HepG2 (cell line): Measurements from ENCODE around the gene FAM131A. TPM values are rescaled to one million over a fixed set of nuclear protein-coding genes. Genes with fewer than 3 reads are reported as not detected.
A peak's percentile ranks its signal among the peaks of the same experiment; 100 is the strongest.

Experiments used
- FOSL1 ChIP-seq: sonication (generic); formaldehyde crosslinking; IDR thresholded peaks from 2 replicates; pipeline ENCODE4 v1.9.0; 2021; ENCODE audit warnings: missing genetic modification reagents, borderline replicate concordance
- FOXO4 ChIP-seq: sonication (generic); formaldehyde crosslinking; conservative IDR thresholded peaks from 2 replicates; pipeline ENCODE4 v1.8.1; 2023; ENCODE audit warnings: missing genetic modification reagents
- IRF2 ChIP-seq: IDR thresholded peaks from 2 replicates; pipeline ENCODE4 v1.6.1; 2018; ENCODE audit warnings: missing genetic modification reagents, missing compliant biosample characterization
- PAXIP1 ChIP-seq: sonication (generic); formaldehyde crosslinking; conservative IDR thresholded peaks from 2 replicates; pipeline ENCODE4 v1.4.0; 2020; ENCODE audit warnings: mild to moderate bottlenecking, missing genetic modification reagents, moderate library complexity
- PCBP2 ChIP-seq: fragments of 200-400 bp; formaldehyde crosslinking; optimal IDR thresholded peaks from 2 replicates; pipeline ENCODE3; 2018; ENCODE audit warnings: low read length, low read depth; ENCODE audit not compliant: poor library complexity, severe bottlenecking
- RFX5 ChIP-seq: IDR thresholded peaks from 2 replicates; pipeline ENCODE4 v1.6.1; 2011; ENCODE audit warnings: low read depth, low read length, improper control_type of control experiment
- SRY ChIP-seq: sonication (generic); formaldehyde crosslinking; IDR thresholded peaks from 2 replicates; pipeline ENCODE4 v1.8.0; 2022; ENCODE audit warnings: mild to moderate bottlenecking, missing genetic modification reagents
- TP53 ChIP-seq: sonication (generic); formaldehyde crosslinking; conservative IDR thresholded peaks from 2 replicates; pipeline ENCODE4 v1.4.0; 2020; ENCODE audit warnings: missing genetic modification reagents
- U2AF2 ChIP-seq: fragments of 200-400 bp; formaldehyde crosslinking; IDR thresholded peaks from 2 replicates; pipeline ENCODE4 v1.6.1; 2017; ENCODE audit warnings: low read depth, mild to moderate bottlenecking, low read length
- ZBTB4 ChIP-seq: sonication (generic); formaldehyde crosslinking; IDR thresholded peaks from 2 replicates; pipeline ENCODE4 v1.4.0; 2020; ENCODE audit warnings: missing genetic modification reagents, mild to moderate bottlenecking, borderline replicate concordance
- ZFP36L1 ChIP-seq: sonication (generic); formaldehyde crosslinking; IDR thresholded peaks from 2 replicates; pipeline ENCODE4 v1.8.0; 2022; ENCODE audit warnings: mild to moderate bottlenecking, missing genetic modification reagents, moderate library complexity
- ZMYM4 ChIP-seq: sonication (generic); formaldehyde crosslinking; IDR thresholded peaks from 2 replicates; pipeline ENCODE4 v1.8.1; 2023; ENCODE audit warnings: mild to moderate bottlenecking, missing genetic modification reagents
- ZNF331 ChIP-seq: sonication (generic); formaldehyde crosslinking; IDR thresholded peaks from 2 replicates; pipeline ENCODE4 v1.4.0; 2020; ENCODE audit warnings: missing genetic modification reagents
- ZNF446 ChIP-seq: sonication (generic); formaldehyde crosslinking; IDR thresholded peaks from 2 replicates; pipeline ENCODE4 v1.5.0; 2020; ENCODE audit warnings: mild to moderate bottlenecking, missing genetic modification reagents
- polyA plus RNA-seq, 8 experiments: library from polyadenylated mRNA; depleted of rRNA in 3 of 8; stranded (reverse) in 7 of 8; unstranded in 1 of 8; fragments of >200 nt; fragmentation: Illumina TruSeq in 4 of 8; extraction: Trizol in 4 of 8; gene quantifications; 2 replicates each; pipeline versions ENCODE4 v1.2.1 to v1.2.3, GENCODE V29; 2011 to 2016; ENCODE audit warnings: low read depth in 4 of 8, missing spikeins in 1 of 8, mixed read lengths in 1 of 8; ENCODE audit not compliant: insufficient read depth in 1 of 8
- total RNA-seq, 5 experiments: library from RNA; depleted of rRNA; stranded (reverse); fragments of >200 nt; fragmentation: Illumina TruSeq; extraction: Trizol; gene quantifications; 2 replicates each; pipeline ENCODE4 v1.2.3, GENCODE V29; 2016; ENCODE audit warnings: low read depth in 1 of 5
- TF ChIP-seq, protein P1 (sequence below): sonication (generic); formaldehyde crosslinking; IDR thresholded peaks from 2 replicates; pipeline ENCODE4 v1.5.1; 2020; ENCODE audit warnings: missing genetic modification reagents, mild to moderate bottlenecking, borderline replicate concordance
- TF ChIP-seq, protein P2 (sequence below): sonication (generic); formaldehyde crosslinking; IDR thresholded peaks from 2 replicates; pipeline ENCODE4 v1.5.0; 2020; ENCODE audit warnings: mild to moderate bottlenecking, missing genetic modification reagents, moderate library complexity

The FAM131A gene
- total and polyA plus RNA-seq, 2 of the 13 experiments (the other 11 are each of a cell fraction or from before 2014, with no cell fraction given) = 9.2 to 9.3 TPM

DNA sequence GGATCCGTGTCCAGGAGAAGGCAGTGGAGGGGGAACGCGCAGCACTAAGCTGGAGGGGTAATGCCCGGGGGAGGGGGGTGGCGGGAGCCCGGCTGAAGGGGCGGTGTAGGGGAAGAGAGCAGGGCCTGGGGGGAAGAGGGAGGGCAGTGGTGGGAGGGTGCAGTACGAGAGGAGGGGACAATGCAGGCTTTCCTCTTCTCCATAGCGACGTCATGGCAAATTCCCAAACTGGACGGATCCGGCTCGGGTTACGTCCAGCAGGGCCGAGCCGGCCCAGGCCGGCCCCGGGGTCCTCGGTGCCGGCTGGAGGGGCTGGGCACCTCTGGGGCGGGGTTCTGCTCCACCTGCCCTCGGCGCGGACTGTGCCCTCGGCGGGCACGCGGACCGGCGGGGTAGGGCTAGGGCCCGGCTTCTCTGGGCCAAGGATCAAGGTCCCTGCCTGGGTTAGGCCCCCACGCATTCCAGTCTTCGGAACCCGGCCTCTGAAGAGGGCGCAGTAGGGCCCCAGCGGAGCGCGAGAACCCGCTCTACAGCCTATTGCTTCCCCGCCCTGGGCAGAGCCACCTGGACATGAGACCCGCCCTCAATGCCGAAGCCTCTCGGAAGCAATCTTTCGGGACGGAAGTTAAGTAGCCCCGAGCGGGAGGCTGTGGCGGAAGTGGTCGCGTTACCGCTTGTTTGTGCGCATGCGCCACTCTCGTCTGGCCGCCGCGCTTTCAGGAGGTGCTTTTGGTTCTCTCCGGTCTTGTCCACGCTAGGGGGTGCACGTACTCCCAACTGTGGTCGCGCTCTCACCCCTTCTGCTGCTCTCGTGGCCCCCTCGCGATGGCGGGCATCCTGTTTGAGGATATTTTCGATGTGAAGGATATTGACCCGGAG lies 25.5 kb downstream of the FAM131A start (continued):
- TF ChIP-seq ZBTB4 (CRISPR knock-in tag) (no peak), U2AF2 (no peak), TP53 (CRISPR knock-in tag) (no peak; the same call in 1 of the 2 replicates), PCBP2 (no peak), FOXO4 (CRISPR knock-in tag) (0 out of 2 replicates have a peak, but pooled peaks have one; percentile 26), IRF2 (CRISPR knock-in tag) (peak; percentile 86), FOSL1 (CRISPR knock-in tag) (no peak), PAXIP1 (CRISPR knock-in tag) (peak; percentile 92), ZMYM4 (CRISPR knock-in tag) (peak; percentile 78), RFX5 (no peak), ZNF331 (CRISPR knock-in tag) (peak; percentile 66), ZFP36L1 (CRISPR knock-in tag) (peak; percentile 88; the same call in 1 of the 2 replicates), ZNF446 (CRISPR knock-in tag) (peak; percentile 74; the same call in 1 of the 2 replicates), SRY (CRISPR knock-in tag) (0 out of 2 replicates have a peak, but pooled peaks have one; percentile 49)
- TF ChIP-seq, protein P1, sequence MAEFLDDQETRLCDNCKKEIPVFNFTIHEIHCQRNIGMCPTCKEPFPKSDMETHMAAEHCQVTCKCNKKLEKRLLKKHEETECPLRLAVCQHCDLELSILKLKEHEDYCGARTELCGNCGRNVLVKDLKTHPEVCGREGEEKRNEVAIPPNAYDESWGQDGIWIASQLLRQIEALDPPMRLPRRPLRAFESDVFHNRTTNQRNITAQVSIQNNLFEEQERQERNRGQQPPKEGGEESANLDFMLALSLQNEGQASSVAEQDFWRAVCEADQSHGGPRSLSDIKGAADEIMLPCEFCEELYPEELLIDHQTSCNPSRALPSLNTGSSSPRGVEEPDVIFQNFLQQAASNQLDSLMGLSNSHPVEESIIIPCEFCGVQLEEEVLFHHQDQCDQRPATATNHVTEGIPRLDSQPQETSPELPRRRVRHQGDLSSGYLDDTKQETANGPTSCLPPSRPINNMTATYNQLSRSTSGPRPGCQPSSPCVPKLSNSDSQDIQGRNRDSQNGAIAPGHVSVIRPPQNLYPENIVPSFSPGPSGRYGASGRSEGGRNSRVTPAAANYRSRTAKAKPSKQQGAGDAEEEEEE (CRISPR knock-in tag) = no peak
- TF ChIP-seq, protein P2, sequence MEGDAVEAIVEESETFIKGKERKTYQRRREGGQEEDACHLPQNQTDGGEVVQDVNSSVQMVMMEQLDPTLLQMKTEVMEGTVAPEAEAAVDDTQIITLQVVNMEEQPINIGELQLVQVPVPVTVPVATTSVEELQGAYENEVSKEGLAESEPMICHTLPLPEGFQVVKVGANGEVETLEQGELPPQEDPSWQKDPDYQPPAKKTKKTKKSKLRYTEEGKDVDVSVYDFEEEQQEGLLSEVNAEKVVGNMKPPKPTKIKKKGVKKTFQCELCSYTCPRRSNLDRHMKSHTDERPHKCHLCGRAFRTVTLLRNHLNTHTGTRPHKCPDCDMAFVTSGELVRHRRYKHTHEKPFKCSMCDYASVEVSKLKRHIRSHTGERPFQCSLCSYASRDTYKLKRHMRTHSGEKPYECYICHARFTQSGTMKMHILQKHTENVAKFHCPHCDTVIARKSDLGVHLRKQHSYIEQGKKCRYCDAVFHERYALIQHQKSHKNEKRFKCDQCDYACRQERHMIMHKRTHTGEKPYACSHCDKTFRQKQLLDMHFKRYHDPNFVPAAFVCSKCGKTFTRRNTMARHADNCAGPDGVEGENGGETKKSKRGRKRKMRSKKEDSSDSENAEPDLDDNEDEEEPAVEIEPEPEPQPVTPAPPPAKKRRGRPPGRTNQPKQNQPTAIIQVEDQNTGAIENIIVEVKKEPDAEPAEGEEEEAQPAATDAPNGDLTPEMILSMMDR (CRISPR knock-in tag) = peak; percentile 88
